Muscle layer of colon (tissue), 2 donors: ENCODE results near the gene PYGM.

Source experiments
- H3K27ac ChIP-seq: one replicate; pipeline ENCODE4 v1.7.0; 2013; ENCODE audit warnings: low read depth, mild to moderate bottlenecking, low read length, moderate library complexity
- H3K27me3 ChIP-seq, 2 donors: one replicate each; pipeline ENCODE4 v1.7.0; 2013; ENCODE audit warnings: low read length in 2 of 2, mild to moderate bottlenecking in 2 of 2; ENCODE audit not compliant: insufficient read depth in 2 of 2, control insufficient read depth in 1 of 2
- H3K36me3 ChIP-seq: one replicate; pipeline ENCODE4 v1.7.0; 2013; ENCODE audit warnings: mild to moderate bottlenecking, low read length; ENCODE audit not compliant: insufficient read depth
- H3K4me1 ChIP-seq: one replicate; pipeline ENCODE4 v1.7.0; 2013; ENCODE audit warnings: mild to moderate bottlenecking, low read length; ENCODE audit not compliant: insufficient read depth
- H3K4me3 ChIP-seq, 2 donors: one replicate each; pipeline ENCODE4 v1.7.0; 2013; ENCODE audit warnings: low read length in 2 of 2, low read depth in 1 of 2, mild to moderate bottlenecking in 1 of 2, moderate library complexity in 1 of 2
- H3K9ac ChIP-seq: one replicate; pipeline ENCODE4 v1.7.0; 2013; ENCODE audit warnings: low read length
- H3K9me3 ChIP-seq: one replicate; pipeline ENCODE4 v1.7.0; 2013; ENCODE audit warnings: mild to moderate bottlenecking, low read length
- donor health status: abdominal sarcoma.
- donor health status: Adenocarcinoma of cecum.

Gene PYGM

DNA sequence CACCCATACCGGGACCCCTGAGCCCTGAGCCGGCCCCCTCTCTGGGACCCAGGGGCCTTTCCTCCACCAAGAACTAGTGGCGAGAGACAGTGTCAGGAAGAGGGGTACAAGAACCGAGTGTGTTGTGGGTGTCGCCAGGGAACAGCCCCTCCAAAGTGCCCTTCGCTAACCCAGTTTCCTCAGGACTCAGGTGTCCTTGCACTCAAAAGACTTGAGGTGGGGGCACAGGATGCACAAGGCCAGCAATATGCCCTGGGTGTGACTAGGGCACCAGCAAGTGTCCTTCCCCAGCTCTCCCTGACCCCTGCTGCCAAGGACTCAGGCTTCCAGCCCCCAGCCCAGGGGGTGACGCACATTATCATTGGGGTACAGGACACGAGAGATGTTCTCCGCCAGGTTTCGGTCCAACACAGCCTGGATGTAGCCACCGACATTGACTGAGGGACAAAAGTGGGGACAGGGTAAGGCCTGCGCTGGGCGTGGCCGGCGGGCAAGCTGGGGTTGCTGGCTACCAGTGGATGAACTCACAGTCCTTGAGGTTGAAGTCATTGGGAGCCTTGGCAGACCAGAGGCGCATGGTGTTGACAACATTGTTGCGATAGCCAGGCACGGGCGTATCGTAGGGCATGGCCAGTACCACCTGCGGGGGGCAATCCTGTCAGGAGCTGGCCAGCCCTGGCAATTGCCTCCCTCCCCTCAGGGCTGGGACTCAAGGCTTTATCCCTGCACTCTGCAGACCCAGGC lies 4.7 kb downstream of the PYGM start:
- H3K9ac ChIP-seq = no peak overlapping the region

DNA sequence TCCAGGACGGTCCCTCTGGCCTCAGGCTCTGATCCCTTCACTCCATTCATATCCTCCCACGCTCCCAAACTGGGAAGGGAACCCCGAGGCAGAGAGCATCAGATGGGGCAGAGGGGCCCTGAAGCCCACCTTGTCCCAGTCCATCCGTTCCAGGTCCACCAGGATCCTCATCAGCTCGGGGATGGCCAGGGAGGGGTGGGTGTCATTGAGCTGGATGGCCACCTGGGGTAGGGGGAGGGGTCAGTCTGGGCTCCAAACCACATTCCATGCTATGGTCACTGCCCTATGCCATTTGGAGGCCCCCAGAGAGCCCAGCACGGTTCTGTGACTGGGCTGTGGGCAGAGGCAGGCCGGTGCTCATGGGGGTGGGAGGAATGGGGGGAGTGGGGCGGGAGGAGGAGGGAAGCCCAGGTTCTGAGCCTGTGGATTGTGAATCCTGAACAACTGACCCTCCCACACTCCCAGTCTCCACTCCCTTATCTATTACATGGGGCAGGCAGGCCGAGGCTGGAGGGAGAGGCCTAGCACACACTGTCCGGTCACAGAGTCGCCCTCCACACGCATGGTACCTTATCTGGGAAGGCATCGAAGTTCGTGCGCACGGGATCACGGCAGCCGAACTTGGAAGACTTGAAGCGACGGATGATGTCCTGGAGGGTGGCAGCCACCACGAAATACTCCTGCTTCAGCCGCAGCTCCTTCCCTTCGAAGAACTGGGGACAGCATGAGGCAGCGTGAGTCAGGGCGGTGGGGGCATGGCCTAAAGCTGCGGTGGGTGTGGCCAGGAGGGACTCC lies 5.5 kb downstream of the PYGM start:
- Histone ChIP-seq H3K9ac (no peak overlapping the region), H3K9me3 (no peaks in the 10 kb centered on the region), H3K27me3 (no peaks in the 10 kb centered on the region), H3K4me3 (no peak overlapping the region), H3K27ac (no peak overlapping the region), H3K36me3 (peaks cover 44% of the 10 kb centered on the region), H3K4me1 (peaks cover 11% of the 10 kb centered on the region)

More for the DNA sequence above, 4.7 kb downstream of the PYGM start:
- H3K27me3 ChIP-seq = no peaks in the 10 kb centered on the region
- H3K9me3 ChIP-seq = no peaks in the 10 kb centered on the region
- H3K4me1 ChIP-seq = peaks cover 16% of the 10 kb centered on the region
- H3K27ac ChIP-seq = no peak overlapping the region
- H3K4me3 ChIP-seq = no peak overlapping the region
- peaks cover 43% of the 10 kb centered on the region for H3K36me3 ChIP-seq

DNA sequence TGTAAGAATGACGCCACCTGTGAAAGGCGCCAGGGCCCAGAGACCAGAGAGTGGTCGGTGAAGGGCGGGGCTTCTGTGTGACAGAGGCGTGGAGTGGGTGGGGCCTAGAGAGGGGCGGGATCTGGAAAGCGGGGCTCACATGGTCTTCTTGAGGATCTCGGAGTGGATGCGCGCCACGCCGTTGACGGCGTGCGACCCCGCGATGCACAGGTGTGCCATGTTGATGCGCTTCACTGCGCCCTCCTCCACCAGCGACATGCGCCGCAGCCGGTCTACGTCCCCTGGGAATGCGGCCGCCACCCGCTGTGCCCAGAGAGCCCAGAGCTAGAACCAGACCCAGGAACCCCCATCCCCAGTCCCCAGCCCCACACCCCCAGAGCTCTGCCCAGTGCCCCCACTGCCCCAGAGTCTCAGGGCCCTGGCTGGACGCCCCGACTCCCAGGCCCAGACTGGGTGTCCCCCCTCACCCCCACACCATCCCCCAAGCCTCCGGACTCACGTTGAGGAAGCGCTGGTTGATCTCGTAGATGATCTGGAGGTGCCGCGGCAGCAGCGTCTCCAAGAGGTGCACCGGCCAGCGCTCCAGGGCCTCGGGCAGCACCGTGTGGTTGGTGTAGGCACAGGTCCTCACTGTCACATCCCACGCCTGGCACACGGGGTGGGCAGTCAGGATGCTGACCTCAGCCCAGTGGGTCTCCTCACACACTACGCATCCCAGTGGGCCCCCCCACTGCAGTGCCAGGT lies 6.2 kb downstream of the PYGM start:
- no peak overlapping the region for H3K27ac ChIP-seq

DNA sequence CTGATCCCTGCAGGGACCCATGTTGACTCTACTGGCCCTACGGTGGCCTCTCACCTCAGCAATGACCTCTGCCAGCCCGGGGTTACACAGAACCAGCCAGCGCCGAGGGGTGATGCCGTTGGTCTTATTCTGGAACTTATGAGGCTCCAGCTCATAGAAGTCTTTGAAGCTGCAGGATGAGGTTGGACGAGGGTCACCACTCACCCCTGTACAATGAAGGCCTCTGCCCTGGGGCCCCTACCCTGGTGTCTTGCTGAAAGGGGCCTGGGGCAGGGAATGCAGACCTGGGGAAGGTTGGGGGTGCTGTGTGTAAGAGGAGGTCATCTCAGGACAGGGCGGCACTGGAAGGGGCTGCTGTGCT lies 6.8 kb downstream of the PYGM start:
- H3K4me3 ChIP-seq = no peak overlapping the region
- no peaks in the 10 kb centered on the region for H3K9me3 ChIP-seq
- peaks cover 44% of the 10 kb centered on the region for H3K36me3 ChIP-seq
- H3K27me3 ChIP-seq = no peaks in the 10 kb centered on the region
- H3K27ac ChIP-seq = no peak overlapping the region
- no peak overlapping the region for H3K9ac ChIP-seq
- no peaks in the 10 kb centered on the region for H3K4me1 ChIP-seq

More for the DNA sequence above, 6.2 kb downstream of the PYGM start:
- peaks cover 3% of the 10 kb centered on the region for H3K4me1 ChIP-seq
- H3K27me3 ChIP-seq = no peaks in the 10 kb centered on the region
- peaks cover 44% of the 10 kb centered on the region for H3K36me3 ChIP-seq
- H3K9ac ChIP-seq = no peak overlapping the region
- H3K4me3 ChIP-seq = no peak overlapping the region
- no peaks in the 10 kb centered on the region for H3K9me3 ChIP-seq

DNA sequence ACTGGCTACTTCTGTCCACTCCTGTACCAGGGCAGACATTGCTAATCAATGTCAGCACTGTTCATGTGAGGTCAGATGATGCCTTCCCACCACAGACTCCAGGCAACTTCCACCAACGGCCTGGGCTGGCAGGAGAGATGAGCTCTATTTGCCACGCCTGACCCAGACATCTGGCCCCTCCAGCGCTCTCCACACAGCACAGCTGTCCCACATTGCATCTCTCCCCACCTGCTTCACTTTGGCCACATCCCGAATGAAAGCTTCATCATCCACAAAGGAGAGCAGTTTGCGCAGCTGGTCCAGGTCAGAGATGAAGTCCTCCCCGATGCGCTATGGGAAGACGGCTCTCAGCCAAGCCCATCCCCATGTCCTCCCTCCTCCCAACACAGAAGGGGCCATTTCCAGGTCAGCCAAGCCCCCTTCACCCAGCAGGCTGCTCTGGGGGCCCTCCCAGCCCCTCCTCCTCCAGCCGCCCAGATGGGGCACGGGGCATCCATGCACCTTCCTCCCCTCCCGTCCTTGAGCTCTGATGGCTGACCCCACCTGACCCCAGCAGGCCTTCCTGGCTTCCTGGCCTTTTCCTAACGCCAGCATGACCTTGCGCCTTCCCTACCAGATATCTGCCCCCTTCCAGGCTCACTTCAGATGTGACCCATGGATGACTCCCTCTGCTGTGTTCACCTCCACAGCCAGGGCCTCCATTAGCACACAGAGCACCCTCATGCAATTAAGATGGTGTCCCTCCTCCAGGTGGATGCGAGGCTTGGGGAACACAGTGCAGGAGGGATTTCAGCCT lies 7.4 kb downstream of the PYGM start:
- Histone ChIP-seq H3K9me3 (no peaks in the 10 kb centered on the region), H3K9ac (no peak overlapping the region), H3K4me1 (no peaks in the 10 kb centered on the region)

DNA sequence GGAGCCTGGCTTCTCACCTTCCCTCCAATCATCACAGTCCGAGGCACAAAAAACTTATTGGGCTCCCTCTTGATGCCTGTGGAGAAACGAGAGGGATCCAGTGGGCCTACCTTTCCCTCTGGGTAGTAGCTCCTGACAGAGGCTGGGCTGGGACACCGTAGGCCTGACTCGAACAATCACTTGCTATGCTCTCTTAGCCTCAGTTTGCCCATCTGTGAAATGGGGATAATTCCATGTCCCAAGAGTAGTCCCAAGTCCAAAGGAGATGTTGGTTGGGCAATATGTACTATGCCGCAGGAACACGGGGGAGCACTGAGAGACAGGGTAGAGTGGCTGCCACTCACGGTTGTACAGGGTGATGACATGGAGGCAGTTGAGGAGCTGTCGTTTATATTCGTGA lies 8.2 kb downstream of the PYGM start:
- Histone ChIP-seq H3K27me3 (no peaks in the 10 kb centered on the region), H3K9ac (no peak overlapping the region), H3K4me3 (no peak overlapping the region), H3K36me3 (peaks cover 42% of the 10 kb centered on the region), H3K4me1 (no peaks in the 10 kb centered on the region), H3K9me3 (no peaks in the 10 kb centered on the region), H3K27ac (no peak overlapping the region)

More for the DNA sequence above, 7.4 kb downstream of the PYGM start:
- no peaks in the 10 kb centered on the region for H3K27me3 ChIP-seq
- H3K36me3 ChIP-seq = peaks cover 44% of the 10 kb centered on the region
- no peak overlapping the region for H3K27ac ChIP-seq
- H3K4me3 ChIP-seq = no peak overlapping the region

DNA sequence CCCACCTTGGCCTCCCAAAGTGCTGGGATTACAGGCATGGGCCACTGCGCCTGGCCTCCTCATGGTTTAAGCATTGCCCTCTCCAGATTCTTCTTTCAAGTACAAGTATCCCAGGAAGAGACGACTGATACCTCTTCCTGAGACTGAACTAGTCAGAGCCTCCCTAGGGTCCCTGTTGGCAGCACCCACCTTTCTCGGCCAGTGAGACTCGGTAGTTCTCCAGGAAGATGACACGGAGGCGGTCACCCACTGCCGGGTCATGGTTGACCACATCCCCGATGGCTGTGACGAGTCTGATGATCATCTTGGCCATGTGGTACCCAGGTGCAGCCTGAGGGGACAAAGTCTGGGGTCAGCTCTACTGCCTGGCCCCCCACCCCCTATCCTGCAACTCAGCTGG lies 8.6 kb downstream of the PYGM start:
- Histone ChIP-seq H3K9ac (no peak overlapping the region), H3K9me3 (no peaks in the 10 kb centered on the region), H3K27me3 (no peaks in the 10 kb centered on the region), H3K4me3 (no peak overlapping the region), H3K27ac (no peak overlapping the region), H3K4me1 (no peaks in the 10 kb centered on the region), H3K36me3 (peaks cover 38% of the 10 kb centered on the region)

DNA sequence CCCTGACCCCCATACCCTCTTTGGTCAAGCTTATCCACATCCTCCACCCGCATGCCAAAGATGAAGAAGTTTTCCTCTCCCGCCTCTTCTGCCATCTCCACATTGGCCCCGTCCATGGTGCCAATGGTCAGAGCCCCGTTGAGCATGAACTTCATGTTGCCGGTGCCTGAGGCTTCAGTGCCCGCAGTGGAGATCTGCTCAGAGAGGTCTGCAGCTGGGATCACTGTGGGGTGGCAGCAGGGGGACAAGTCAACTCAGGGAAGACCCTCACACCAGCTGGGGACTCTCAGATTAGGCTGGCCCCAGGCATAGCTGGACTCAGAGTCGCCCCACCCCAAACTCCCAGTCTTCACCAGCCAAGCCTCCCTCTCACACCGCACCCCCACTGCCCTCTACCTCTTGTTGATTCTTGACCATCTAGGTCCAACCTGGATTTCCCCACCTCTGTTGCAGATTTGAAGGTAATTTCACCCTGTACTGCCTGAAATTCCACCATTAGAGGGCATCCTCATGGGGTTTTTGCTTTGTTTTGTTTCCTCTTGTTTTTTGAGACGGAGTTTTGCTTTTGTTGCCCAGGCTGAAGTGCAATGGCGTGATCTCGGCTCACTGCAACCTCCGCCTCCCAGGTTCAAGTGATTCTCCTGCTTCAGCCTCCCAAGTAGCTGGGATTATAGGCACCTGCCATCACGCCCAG lies 9.3 kb downstream of the PYGM start:
- H3K36me3 ChIP-seq = peaks cover 38% of the 10 kb centered on the region
- no peaks in the 10 kb centered on the region for H3K27me3 ChIP-seq
- no peak overlapping the region for H3K4me3 ChIP-seq
- H3K9me3 ChIP-seq = no peaks in the 10 kb centered on the region
- no peak overlapping the region for H3K27ac ChIP-seq
- H3K9ac ChIP-seq = no peak overlapping the region
- H3K4me1 ChIP-seq = no peaks in the 10 kb centered on the region

DNA sequence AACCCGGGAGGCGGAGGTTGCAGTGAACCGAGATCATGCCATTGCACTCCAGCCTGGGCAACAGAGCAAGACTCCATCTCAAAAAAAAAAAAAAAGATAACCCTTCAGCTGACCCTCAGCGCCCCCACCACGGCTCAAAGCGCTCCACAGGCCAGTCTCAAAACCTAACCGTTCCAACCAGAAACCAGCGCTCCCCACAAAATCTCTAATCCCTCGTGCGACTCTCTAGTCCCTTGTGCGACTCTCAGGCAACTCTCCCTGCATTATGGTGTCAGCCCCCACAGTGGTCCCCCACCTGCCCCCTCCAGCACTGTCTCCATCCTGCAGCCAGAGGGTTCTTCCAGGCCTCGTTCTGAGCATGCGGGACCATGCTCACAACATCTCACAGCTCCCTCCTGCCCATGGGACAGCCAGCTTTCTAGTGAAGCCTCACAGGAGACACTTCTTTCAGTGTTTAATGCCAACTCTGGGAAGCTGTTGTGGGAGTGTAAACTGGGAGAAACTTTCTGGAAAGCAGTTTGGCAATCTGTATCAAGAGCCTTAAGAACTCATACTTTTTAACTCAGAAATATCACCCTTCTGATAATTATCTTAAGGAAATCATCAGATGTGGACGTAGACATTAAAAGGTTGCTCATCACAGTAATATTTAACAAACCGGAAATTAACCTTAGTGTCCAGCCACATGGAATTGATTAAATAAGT lies 11.7 kb downstream of the PYGM start:
- H3K9me3 ChIP-seq = no peaks in the 10 kb centered on the region
- peaks cover 28% of the 10 kb centered on the region for H3K36me3 ChIP-seq
- H3K4me3 ChIP-seq = no peak overlapping the region
- peaks cover 0 to 6% of the 10 kb centered on the region in 2 donors for H3K27me3 ChIP-seq
- no peak overlapping the region for H3K9ac ChIP-seq
- H3K27ac ChIP-seq = no peak overlapping the region
- peaks cover 11% of the 10 kb centered on the region for H3K4me1 ChIP-seq

DNA sequence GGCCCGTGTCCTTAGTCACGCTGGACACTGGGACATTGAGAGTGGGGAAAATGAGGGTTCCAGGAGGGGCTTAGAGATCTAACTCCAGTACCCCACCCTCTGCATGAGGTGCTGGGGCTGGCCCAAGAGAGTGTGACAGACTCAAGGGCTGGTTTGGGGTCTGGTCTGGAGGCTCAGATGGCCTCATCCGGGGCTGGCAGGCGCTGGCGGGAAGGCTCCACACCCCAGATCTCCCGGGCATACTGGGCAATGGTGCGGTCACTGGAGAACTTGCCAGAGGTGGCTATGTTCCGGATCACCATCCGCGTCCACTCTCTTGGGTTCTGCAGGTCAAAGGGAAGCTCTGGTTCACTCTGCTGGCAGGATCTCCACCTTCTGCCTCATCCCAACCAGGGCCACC lies 13.3 kb downstream of the PYGM start:
- H3K27me3 ChIP-seq = peaks cover 0 to 7% of the 10 kb centered on the region in 2 donors
- H3K9me3 ChIP-seq = no peaks in the 10 kb centered on the region
- peaks cover 12% of the 10 kb centered on the region for H3K36me3 ChIP-seq
- peak overlapping the region; percentile 11 for H3K9ac ChIP-seq
- H3K4me3 ChIP-seq = no peak overlapping the region
- peak overlapping the region; percentile 94 for H3K27ac ChIP-seq
- peaks cover 21% of the 10 kb centered on the region for H3K4me1 ChIP-seq
